HepG2 (cell line): Measurements from ENCODE around the gene PITRM1. TPM values are rescaled to one million over a fixed set of nuclear protein-coding genes. Genes with fewer than 3 reads are reported as not detected.

Source experiments
- ATAC-seq: fragments of 200-7000 bp; cut with Tn5 transposase; 3 replicates; pipeline ENCODE4 v1.9.1; 2020; ENCODE audit warnings: mild to moderate bottlenecking, moderate library complexity
- Bru-seq: library from RNA; stranded (reverse); fragments of 400-500 nt; gene quantifications from one replicate; lab custom pipeline; 2021; lab: Mats Ljungman, UMichigan
- BruChase-seq, 2 experiments: library from RNA; stranded (reverse); fragments of 400-500 nt; gene quantifications; one replicate each; lab custom pipeline; 2021; lab: Mats Ljungman, UMichigan
- BruUV-seq: library from RNA; stranded (reverse); fragments of 400-500 nt; replicated peaks from 2 replicates; lab custom pipeline; 2021; lab: Mats Ljungman, UMichigan
- CTCF ChIA-PET: fragments of 300-600 bp; formaldehyde crosslinking; extraction: SDS; loops from one replicate; lab custom pipeline; 2021; ENCODE audit warnings: low total read pairs, inconsistent platforms, low intra/inter-chr PET ratio; lab: Yijun Ruan, JAX
- POLR2A ChIA-PET: fragments of 350-600 bp; sonication (Branson Sonifier 250); formaldehyde crosslinking; loops from one replicate; lab custom pipeline; 2020; ENCODE audit warnings: antibody characterized with exemption, inconsistent platforms; lab: Yijun Ruan, JAX
- DNase-seq: peaks from one replicate; pipeline ENCODE4 v3.0.0-alpha.2; 2015; ENCODE audit warnings: low spot score
- FAIRE-seq: peaks from 3 replicates; lab custom pipeline; 2011; peaks lifted over from hg19 to GRCh38; lab: Jason Lieb, UNC
- H2AFZ ChIP-seq: one replicate; pipeline ENCODE4 v1.6.1; 2011; ENCODE audit warnings: low read length, inconsistent platforms
- H3K27ac ChIP-seq: fragments of 300-600 bp; 3 replicates; pipeline ENCODE4 v1.8.0; 2011; ENCODE audit warnings: mixed run types, mild to moderate bottlenecking, mixed read lengths, low read length, inconsistent platforms; ENCODE audit not compliant: insufficient read depth; ENCODE audit errors: extremely low read length
- H3K27me3 ChIP-seq, 2 experiments: fragments of 200-600 bp in 1 of 2; 2 replicates in 1 of 2; 3 replicates in 1 of 2; pipeline versions ENCODE4 v1.6.0 to v1.8.0; 2011; ENCODE audit warnings: low read length in 2 of 2, mild to moderate bottlenecking in 2 of 2, moderate library complexity in 2 of 2, inconsistent platforms in 1 of 2; ENCODE audit not compliant: insufficient read depth in 2 of 2, control insufficient read depth in 1 of 2
- H3K36me3 ChIP-seq, 2 experiments: fragments of 200-600 bp in 1 of 2; replicated peaks in 1 of 2; 2 replicates in 1 of 2; 3 replicates in 1 of 2; pipeline versions ENCODE4 v1.5.1 to v1.8.0; 2011; ENCODE audit warnings: low read length in 2 of 2, inconsistent platforms in 1 of 2; ENCODE audit not compliant: insufficient read depth in 2 of 2, control insufficient read depth in 1 of 2
- H3K4me1 ChIP-seq: 2 replicates; pipeline ENCODE4 v1.5.1; 2012; ENCODE audit warnings: low read length, inconsistent platforms; ENCODE audit not compliant: insufficient read depth
- H3K4me2 ChIP-seq: 2 replicates; pipeline ENCODE4 v1.6.0; 2011; ENCODE audit warnings: low read depth, low read length, inconsistent platforms
- H3K4me3 ChIP-seq, 3 experiments: fragments of 200-600 bp in 1 of 3; sonication (generic), shearing (Covaris generic) in 1 of 3; replicated peaks in 1 of 3; 2 replicates each; pipeline ENCODE4 v1.5.1; 2011 to 2016; ENCODE audit warnings: low read length in 3 of 3, inconsistent platforms in 2 of 3, low read depth in 2 of 3, mild to moderate bottlenecking in 2 of 3, control low read depth in 1 of 3, mixed read lengths in 1 of 3; ENCODE audit not compliant: insufficient read depth in 1 of 3
- H3K79me2 ChIP-seq: one replicate; pipeline ENCODE4 v1.6.1; 2011; ENCODE audit warnings: low read length, inconsistent platforms; ENCODE audit not compliant: insufficient read depth
- H3K9ac ChIP-seq: 2 replicates; pipeline ENCODE4 v1.6.0; 2011; ENCODE audit warnings: mild to moderate bottlenecking, low read depth, low read length, inconsistent platforms; ENCODE audit not compliant: insufficient read depth
- H3K9me3 ChIP-seq: 2 replicates; pipeline ENCODE4 v1.5.1; 2012; ENCODE audit warnings: mild to moderate bottlenecking, low read length
- H4K20me1 ChIP-seq: 2 replicates; pipeline ENCODE4 v1.6.0; 2011; ENCODE audit warnings: inconsistent platforms, mild to moderate bottlenecking, low read length, moderate library complexity; ENCODE audit not compliant: insufficient read depth
- ELF3 ChIP-seq: IDR thresholded peaks from 2 replicates; pipeline ENCODE4 v1.6.1; 2016; ENCODE audit warnings: missing genetic modification reagents, missing compliant biosample characterization
- KDM6A ChIP-seq: IDR thresholded peaks from 2 replicates; pipeline ENCODE4 v1.6.1; 2016; ENCODE audit warnings: low read depth
- SOX6 ChIP-seq, 2 experiments: fragments of 450-650 bp in 1 of 2; sonication (generic) in 1 of 2; formaldehyde crosslinking in 1 of 2; IDR thresholded peaks; 2 replicates each; pipeline versions ENCODE4 v1.4.0 to v1.6.1; 2017 to 2020; ENCODE audit warnings: antibody characterized with exemption in 1 of 2, mild to moderate bottlenecking in 1 of 2, missing genetic modification reagents in 1 of 2
- STAG1 ChIP-seq: sonication (generic); formaldehyde crosslinking; IDR thresholded peaks from 2 replicates; pipeline ENCODE4 v1.4.0; 2020; ENCODE audit warnings: missing genetic modification reagents
- ZNF12 ChIP-seq: sonication (generic); formaldehyde crosslinking; IDR thresholded peaks from 2 replicates; pipeline ENCODE4 v1.5.0; 2020; ENCODE audit warnings: missing genetic modification reagents
- ZNF431 ChIP-seq: sonication (generic); formaldehyde crosslinking; IDR thresholded peaks from 2 replicates; pipeline ENCODE4 v1.9.0; 2022; ENCODE audit warnings: missing genetic modification reagents, low read depth, mild to moderate bottlenecking, borderline replicate concordance
- ZNF484 ChIP-seq: sonication (generic); formaldehyde crosslinking; IDR thresholded peaks from 2 replicates; pipeline ENCODE4 v1.5.1; 2020; ENCODE audit warnings: mild to moderate bottlenecking, low read depth, missing genetic modification reagents, borderline replicate concordance
- ZNF670 ChIP-seq: sonication (generic); formaldehyde crosslinking; IDR thresholded peaks from 2 replicates; pipeline ENCODE4 v1.8.0; 2022; ENCODE audit warnings: mild to moderate bottlenecking, missing genetic modification reagents, borderline replicate concordance
- ZNF773 ChIP-seq: sonication (generic); formaldehyde crosslinking; IDR thresholded peaks from 2 replicates; pipeline ENCODE4 v1.4.0; 2020; ENCODE audit warnings: missing genetic modification reagents, borderline replicate concordance
- ZNF782 ChIP-seq: sonication (generic); formaldehyde crosslinking; IDR thresholded peaks from 2 replicates; pipeline ENCODE4 v1.4.0; 2020; ENCODE audit warnings: missing genetic modification reagents, mild to moderate bottlenecking, borderline replicate concordance
- ZSCAN31 ChIP-seq: sonication (generic); formaldehyde crosslinking; IDR thresholded peaks from 2 replicates; pipeline ENCODE4 v1.5.0; 2020; ENCODE audit warnings: low read depth, mild to moderate bottlenecking, missing genetic modification reagents
- WGBS: methylation state at CpG from one replicate; pipeline ENCODE4 v1.1.6; 2017; ENCODE audit warnings: low lambda C conversion rate; 5-methylcytosine and 5-hydroxymethylcytosine counted together
- in situ Hi-C: cut with HindIII; loops from 2 replicates; pipeline ENCODE4 v1.10.0; 2017; ENCODE audit warnings: low pct_unique_long_range_greater_than_20kb; ENCODE audit not compliant: extremely low pct_ligation_motif_present
- intact Hi-C: fragments of 100-400 bp; cut with micrococcal nuclease; formaldehyde crosslinking; loops from one replicate; pipeline ENCODE4 v1.10.0; 2022; ENCODE audit not compliant: unreplicated experiment
- long read RNA-seq, 2 experiments: library from RNA in 1 of 2; library from polyadenylated mRNA in 1 of 2; stranded (forward) in 1 of 2; unstranded in 1 of 2; transcript quantifications; one replicate each; pipeline ENCODE4 v2.0.0, GENCODE V29; 2019 to 2022
- polyA minus RNA-seq, 3 experiments: library from RNA; depleted of rRNA, polyadenylated mRNA; stranded (reverse); fragments of >200 nt; gene quantifications; 2 replicates each; pipeline ENCODE4 v1.2.3, GENCODE V29; 2011; ENCODE audit warnings: low replicate concordance in 1 of 3
- polyA plus RNA-seq, 8 experiments: library from polyadenylated mRNA; depleted of rRNA in 3 of 8; stranded (reverse) in 7 of 8; unstranded in 1 of 8; fragments of >200 nt; fragmentation: Illumina TruSeq in 4 of 8; extraction: Trizol in 4 of 8; gene quantifications; 2 replicates each; pipeline versions ENCODE4 v1.2.1 to v1.2.3, GENCODE V29; 2011 to 2016; ENCODE audit warnings: low read depth in 4 of 8, missing spikeins in 1 of 8, mixed read lengths in 1 of 8; ENCODE audit not compliant: insufficient read depth in 1 of 8
- total RNA-seq, 5 experiments: library from RNA; depleted of rRNA; stranded (reverse); fragments of >200 nt; fragmentation: Illumina TruSeq; extraction: Trizol; gene quantifications; 2 replicates each; pipeline ENCODE4 v1.2.3, GENCODE V29; 2016; ENCODE audit warnings: low read depth in 1 of 5
- TF ChIP-seq, protein P1 (sequence below): sonication (generic); formaldehyde crosslinking; IDR thresholded peaks from 2 replicates; pipeline ENCODE4 v1.5.0; 2020; ENCODE audit warnings: missing genetic modification reagents

PITRM1 gene, protein sequence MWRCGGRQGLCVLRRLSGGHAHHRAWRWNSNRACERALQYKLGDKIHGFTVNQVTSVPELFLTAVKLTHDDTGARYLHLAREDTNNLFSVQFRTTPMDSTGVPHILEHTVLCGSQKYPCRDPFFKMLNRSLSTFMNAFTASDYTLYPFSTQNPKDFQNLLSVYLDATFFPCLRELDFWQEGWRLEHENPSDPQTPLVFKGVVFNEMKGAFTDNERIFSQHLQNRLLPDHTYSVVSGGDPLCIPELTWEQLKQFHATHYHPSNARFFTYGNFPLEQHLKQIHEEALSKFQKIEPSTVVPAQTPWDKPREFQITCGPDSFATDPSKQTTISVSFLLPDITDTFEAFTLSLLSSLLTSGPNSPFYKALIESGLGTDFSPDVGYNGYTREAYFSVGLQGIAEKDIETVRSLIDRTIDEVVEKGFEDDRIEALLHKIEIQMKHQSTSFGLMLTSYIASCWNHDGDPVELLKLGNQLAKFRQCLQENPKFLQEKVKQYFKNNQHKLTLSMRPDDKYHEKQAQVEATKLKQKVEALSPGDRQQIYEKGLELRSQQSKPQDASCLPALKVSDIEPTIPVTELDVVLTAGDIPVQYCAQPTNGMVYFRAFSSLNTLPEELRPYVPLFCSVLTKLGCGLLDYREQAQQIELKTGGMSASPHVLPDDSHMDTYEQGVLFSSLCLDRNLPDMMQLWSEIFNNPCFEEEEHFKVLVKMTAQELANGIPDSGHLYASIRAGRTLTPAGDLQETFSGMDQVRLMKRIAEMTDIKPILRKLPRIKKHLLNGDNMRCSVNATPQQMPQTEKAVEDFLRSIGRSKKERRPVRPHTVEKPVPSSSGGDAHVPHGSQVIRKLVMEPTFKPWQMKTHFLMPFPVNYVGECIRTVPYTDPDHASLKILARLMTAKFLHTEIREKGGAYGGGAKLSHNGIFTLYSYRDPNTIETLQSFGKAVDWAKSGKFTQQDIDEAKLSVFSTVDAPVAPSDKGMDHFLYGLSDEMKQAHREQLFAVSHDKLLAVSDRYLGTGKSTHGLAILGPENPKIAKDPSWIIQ
- total RNA-seq (2016; rRNA removed; fragmentation: Illumina TruSeq; extraction: Trizol) (29.0 and 32.7 TPM in 2 replicates), polyA plus RNA-seq (2011; rRNA removed) (16.4 and 19.1 TPM in 2 replicates), polyA minus RNA-seq (2011; rRNA and poly(A)+ RNA removed; ENCODE audit: low replicate concordance) (24.6 and 24.7 TPM in 2 replicates), Bru-seq, nascent RNA (percentile 63 among the genes with signal in this experiment), BruChase-seq, experiment 1, labeled RNA remaining after a 6-hour chase (percentile 74 among the genes with signal in this experiment), BruChase-seq, experiment 2, labeled RNA remaining after a 2-hour chase (percentile 69 among the genes with signal in this experiment)
- total RNA-seq (2016; cell fraction: cytosol; rRNA removed; fragmentation: Illumina TruSeq; extraction: Trizol; ENCODE audit: low read depth) = 8.3 and 8.8 TPM in 2 replicates
- 29.0 and 33.1 TPM in 2 replicates for total RNA-seq (2016; cell fraction: insoluble cytoplasmic fraction; rRNA removed; fragmentation: Illumina TruSeq; extraction: Trizol)
- total RNA-seq (2016; cell fraction: membrane; rRNA removed; fragmentation: Illumina TruSeq; extraction: Trizol) = 11.5 and 11.9 TPM in 2 replicates
- 28.7 and 29.3 TPM in 2 replicates for total RNA-seq (2016; cell fraction: nucleus; rRNA removed; fragmentation: Illumina TruSeq; extraction: Trizol)
- polyA plus RNA-seq (2011; cell fraction: cytosol; rRNA removed) = 12.9 and 13.0 TPM in 2 replicates
- 84.4 and 95.5 TPM in 2 replicates for polyA plus RNA-seq (2011; cell fraction: nucleus; rRNA removed)
- polyA plus RNA-seq (2012) = 19.8 and 21.0 TPM in 2 replicates
- polyA plus RNA-seq (2016; cell fraction: cytosol; fragmentation: Illumina TruSeq; extraction: Trizol; ENCODE audit: low read depth) = 2.3 and 3.0 TPM in 2 replicates
- polyA plus RNA-seq (2016; cell fraction: insoluble cytoplasmic fraction; fragmentation: Illumina TruSeq; extraction: Trizol; ENCODE audit: low read depth) = 31.6 and 32.4 TPM in 2 replicates
- polyA plus RNA-seq (2016; cell fraction: membrane; fragmentation: Illumina TruSeq; extraction: Trizol; ENCODE audit: low read depth) = 8.1 and 8.6 TPM in 2 replicates
- polyA plus RNA-seq (2016; cell fraction: nucleus; fragmentation: Illumina TruSeq; extraction: Trizol; ENCODE audit: insufficient read depth, low read depth) = 39.5 and 48.0 TPM in 2 replicates
- 12.9 and 13.6 TPM in 2 replicates for polyA minus RNA-seq (2011; cell fraction: cytosol; rRNA and poly(A)+ RNA removed)
- polyA minus RNA-seq (2011; cell fraction: nucleus; rRNA and poly(A)+ RNA removed) = 40.6 and 44.6 TPM in 2 replicates
- long read RNA-seq, experiment 1, transcript PITRM1-201 (27 exons, 3,450 nt) = major isoform, 10 of 26 reads
- long read RNA-seq, experiment 1, partial matches to known transcripts = 12 of 26 reads
- long read RNA-seq, experiment 1, other reads (novel, unspliced or antisense) = 3 of 26 reads
- long read RNA-seq, experiment 2, transcript PITRM1-201 (27 exons, 3,450 nt) = major isoform, 12 of 37 reads
- long read RNA-seq, experiment 2, partial matches to known transcripts = 9 of 37 reads
- long read RNA-seq, experiment 2, other reads (novel, unspliced or antisense) = 16 of 37 reads

DNA sequence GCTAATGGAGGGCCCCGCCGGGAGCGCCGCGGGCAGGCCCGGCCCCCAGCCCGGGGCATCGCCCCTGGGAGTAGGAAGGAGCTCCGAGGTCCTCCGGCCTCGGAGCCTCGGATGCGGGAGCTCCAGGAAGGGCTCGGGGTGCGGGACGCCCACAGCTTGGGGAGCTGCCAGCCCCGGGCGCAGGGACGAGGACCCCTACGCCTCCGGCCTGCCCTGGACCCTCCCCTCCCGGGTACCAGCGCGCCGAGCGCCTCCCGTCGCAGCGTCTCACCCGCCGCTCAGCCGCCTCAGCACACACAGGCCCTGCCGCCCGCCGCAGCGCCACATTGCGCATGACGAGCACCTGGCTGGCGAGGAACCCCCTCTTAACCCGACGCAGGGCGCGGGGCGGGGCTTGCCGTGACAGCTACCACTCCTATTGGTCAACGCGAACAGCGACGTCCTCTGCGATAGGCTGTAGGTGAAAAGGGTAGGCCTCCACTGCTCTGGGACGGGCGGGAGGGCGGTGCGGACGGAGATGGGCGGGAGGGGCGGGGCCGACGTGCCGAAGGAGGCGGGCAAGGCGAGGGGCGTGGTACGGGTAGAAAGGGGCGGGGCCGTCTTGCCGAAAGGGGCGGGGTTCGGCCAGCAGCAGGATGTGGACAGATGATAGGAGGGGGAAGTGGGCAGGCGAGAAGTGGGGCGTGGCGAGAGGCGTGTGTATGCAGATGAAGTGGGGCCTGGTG lies at the start of gene PITRM1:
Gene PITRM1, minus strand, starts transcription at position 337 of the 725 bp plus-strand sequence. Its CDS starts 10 bp downstream, at position 327.
- BruUV-seq = no TSS peak
- FAIRE-seq (peak; percentile 79), DNase-seq (peak; percentile 96)
- 0 out of 2 replicates have a peak, but pooled peaks have one; percentile 36 for TF ChIP-seq ZNF773
- TF ChIP-seq STAG1 = no peak
- peak; percentile 85; the same call in 1 of the 2 replicates for TF ChIP-seq ZSCAN31 (CRISPR knock-in tag)
- no peak for TF ChIP-seq SOX6 (IDR thresholded peaks at IDR 0.05)
- TF ChIP-seq SOX6 (CRISPR knock-in tag; IDR thresholded peaks at IDR 0.05) = peak; percentile 33; the same call in 1 of the 2 replicates
- TF ChIP-seq ZNF12 = peak; percentile 61; the same call in 1 of the 2 replicates
- peak; percentile 75 for TF ChIP-seq ELF3
- TF ChIP-seq ZNF670 (CRISPR knock-in tag) = no peak; the same call in 1 of the 2 replicates
- TF ChIP-seq ZNF484 (CRISPR knock-in tag) = no peak
- TF ChIP-seq ZNF431 (CRISPR knock-in tag) = no peak
- TF ChIP-seq ZNF782 = peak; percentile 81
- no peak for TF ChIP-seq KDM6A (CRISPR knock-in tag)
- TF ChIP-seq, protein P1, sequence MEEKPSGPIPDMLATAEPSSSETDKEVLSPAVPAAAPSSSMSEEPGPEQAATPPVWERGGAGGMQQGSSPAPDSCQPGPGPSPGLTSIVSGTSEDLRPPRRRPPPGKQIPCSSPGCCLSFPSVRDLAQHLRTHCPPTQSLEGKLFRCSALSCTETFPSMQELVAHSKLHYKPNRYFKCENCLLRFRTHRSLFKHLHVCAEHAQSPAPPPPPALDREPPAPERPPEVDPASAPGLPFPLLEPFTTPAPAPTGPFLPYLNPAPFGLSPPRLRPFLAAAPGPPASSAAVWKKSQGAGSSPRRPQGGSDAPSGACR (CRISPR knock-in tag) = no peak

More for the DNA sequence above, at the start of gene PITRM1:
- Histone ChIP-seq H3K79me2 (no peaks in the 10 kb centered on the region), H3K9ac (peak within 1 kb of the TSS; percentile 82), H3K36me3 (peaks cover 6 to 10% of the 10 kb centered on the region in 2 experiments; a peak in 4 of 5 replicates), H2AFZ (no peak within 1 kb of the TSS), H3K9me3 (no peaks in the 10 kb centered on the region), H3K27ac (peak within 1 kb of the TSS; percentile 53), H3K4me1 (peaks cover 17% of the 10 kb centered on the region), H3K27me3 (no peaks in the 10 kb centered on the region; a peak in 1 of 5 replicates), H3K4me3 (peak within 1 kb of the TSS; percentile 75 to 89 (median 79)), H4K20me1 (no peaks in the 10 kb centered on the region), H3K4me2 (peak within 1 kb of the TSS; percentile 78)
- POLR2A ChIA-PET = interaction anchor here (0.8 to 2.0 kb wide), 8 partner anchors 8 to 613 kb away, joined by 3 to 11 read pairs (median 3); partner anchors contain the start of gene KLF6
- ATAC-seq = peak; percentile 97
- intact Hi-C loops (no loop called here), in situ Hi-C loops (no loop called here)
- CTCF ChIA-PET = no interaction called here
- under 1% methylated on average over 28 of the region's 73 CpGs for WGBS
